ENCODE data around the gene TMEM150C.
A peak's percentile ranks its signal among the peaks of the same experiment; 100 is the strongest.

TMEM150C gene

DNA sequence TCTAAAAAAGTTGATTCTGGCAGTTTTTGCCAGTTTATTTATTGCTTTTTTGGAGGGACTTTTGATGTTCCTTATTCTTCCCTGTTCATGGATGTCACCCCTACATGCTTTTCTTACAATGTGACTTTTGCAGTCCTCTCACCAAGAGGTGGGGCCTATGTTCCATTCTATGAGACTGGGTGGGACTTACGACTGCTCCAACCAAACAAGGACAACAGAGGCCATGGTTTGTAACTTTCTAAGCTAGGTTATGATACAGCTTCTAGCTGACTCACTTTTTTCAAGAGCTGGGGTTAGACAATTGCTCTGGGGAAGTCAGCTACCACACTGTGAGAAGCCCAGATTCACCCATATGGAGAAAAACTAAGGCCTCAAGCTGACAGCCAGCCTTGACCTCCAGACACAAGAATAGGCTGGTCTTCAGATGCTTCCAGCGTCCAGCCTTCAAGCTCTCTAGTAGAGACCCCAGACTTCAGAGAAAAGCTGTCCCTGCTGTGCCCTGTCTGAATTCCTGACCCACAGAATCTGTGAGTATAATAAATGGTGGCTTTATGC lies 91.9 kb downstream of the TMEM150C start:
- DNase-seq (ENCODE audit: insufficient read length, low spot score), result no peak
- no peak for FAIRE-seq
- TF ChIP-seq POLR2AphosphoS5 (IDR thresholded peaks at IDR 0.05; ENCODE audit: low read depth, low read length), result no peak
- TF ChIP-seq TAF1 (IDR thresholded peaks at IDR 0.05; ENCODE audit: low read depth, low read length), result no peak
- TF ChIP-seq PAX5 (IDR thresholded peaks at IDR 0.05; ENCODE audit: insufficient read depth, low read length, severe bottlenecking), result no peak
- TF ChIP-seq POU2F2 (IDR thresholded peaks at IDR 0.05; ENCODE audit: low read depth, low read length), result no peak
- no peak for TF ChIP-seq SPI1 (IDR thresholded peaks at IDR 0.05; ENCODE audit: low read depth, low read length)
- no peak for TF ChIP-seq POLR2A (IDR thresholded peaks at IDR 0.05; ENCODE audit: low read depth, low read length)

DNA sequence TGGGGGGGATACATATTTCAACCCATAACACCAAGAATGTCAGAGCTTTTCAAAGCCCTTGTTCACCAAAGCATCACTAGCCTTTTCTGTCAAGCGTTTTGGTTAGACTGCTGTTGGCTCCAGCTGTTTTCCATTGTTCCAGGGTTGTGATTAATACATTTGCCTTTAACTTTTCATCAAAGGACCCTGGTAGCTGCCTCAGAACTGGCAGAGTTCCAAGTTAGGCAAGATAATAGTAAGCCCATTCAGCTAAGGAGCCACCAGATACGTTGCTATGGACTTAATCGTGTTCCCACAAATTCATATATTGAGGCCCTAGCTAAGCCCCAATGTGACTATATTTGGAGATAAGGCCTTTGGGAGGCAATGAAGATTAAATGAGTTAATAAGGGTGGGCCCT lies 94.3 kb downstream of the TMEM150C start:
- TF ChIP-seq POLR2A (IDR thresholded peaks at IDR 0.05; ENCODE audit: low read depth, low read length) (no peak), POLR2AphosphoS5 (IDR thresholded peaks at IDR 0.05; ENCODE audit: low read depth, low read length) (no peak), TAF1 (IDR thresholded peaks at IDR 0.05; ENCODE audit: low read depth, low read length) (no peak), POU2F2 (IDR thresholded peaks at IDR 0.05; ENCODE audit: low read depth, low read length) (no peak), PAX5 (IDR thresholded peaks at IDR 0.05; ENCODE audit: insufficient read depth, low read length, severe bottlenecking) (no peak), SPI1 (IDR thresholded peaks at IDR 0.05; ENCODE audit: low read depth, low read length) (no peak)
- DNase-seq (ENCODE audit: insufficient read length, low spot score) (no peak), FAIRE-seq (no peak)

DNA sequence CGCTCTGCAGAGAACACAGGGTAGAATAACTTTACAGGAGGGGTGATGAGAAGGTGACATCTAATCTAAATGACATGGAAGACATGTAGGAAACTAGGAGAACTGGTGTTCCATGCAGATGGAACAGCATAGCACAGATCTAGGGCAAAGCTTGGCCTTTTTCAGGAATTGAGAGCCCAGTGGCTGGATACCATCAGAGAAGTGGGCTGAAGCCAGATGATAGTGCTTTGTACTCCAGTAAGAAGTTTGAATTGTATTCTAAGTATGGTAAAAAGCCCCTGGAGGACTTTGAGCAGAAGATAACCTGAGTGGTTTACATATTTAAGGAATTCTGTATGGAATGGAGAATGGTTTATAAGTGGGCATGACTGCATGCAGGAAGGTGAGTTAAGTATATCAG lies 98.6 kb downstream of the TMEM150C start:
- TF ChIP-seq POLR2A (IDR thresholded peaks at IDR 0.05; ENCODE audit: low read depth, low read length) (no peak), SPI1 (IDR thresholded peaks at IDR 0.05; ENCODE audit: low read depth, low read length) (no peak), PAX5 (IDR thresholded peaks at IDR 0.05; ENCODE audit: insufficient read depth, low read length, severe bottlenecking) (no peak), TAF1 (IDR thresholded peaks at IDR 0.05; ENCODE audit: low read depth, low read length) (no peak), POU2F2 (IDR thresholded peaks at IDR 0.05; ENCODE audit: low read depth, low read length) (no peak), POLR2AphosphoS5 (IDR thresholded peaks at IDR 0.05; ENCODE audit: low read depth, low read length) (no peak)
- DNase-seq (ENCODE audit: insufficient read length, low spot score), result no peak
- FAIRE-seq, result no peak

DNA sequence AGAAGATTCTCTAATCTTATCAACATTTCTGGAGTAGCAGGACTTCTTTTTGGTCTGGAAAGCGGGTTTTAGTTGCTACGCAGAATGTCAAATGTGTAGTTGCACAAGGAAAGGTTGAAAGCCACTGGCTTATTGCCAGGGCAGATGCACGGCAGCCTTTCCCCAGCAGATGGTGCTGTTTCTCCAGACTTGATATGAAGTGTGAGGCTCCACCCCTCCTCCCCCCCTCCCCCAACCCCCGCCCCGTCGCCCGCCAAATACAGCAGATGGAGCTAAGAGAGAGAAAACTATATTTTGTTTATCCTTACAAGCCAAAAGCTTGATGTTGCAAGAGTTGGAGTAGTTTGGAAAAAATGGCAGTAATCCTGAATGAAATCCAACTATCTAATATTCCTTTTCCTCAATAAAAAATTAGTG lies 99.4 kb downstream of the TMEM150C start:
- DNase-seq (ENCODE audit: insufficient read length, low spot score), result peak; percentile 48
- FAIRE-seq, result peak; percentile 83
- TF ChIP-seq TAF1 (IDR thresholded peaks at IDR 0.05; ENCODE audit: low read depth, low read length) (no peak), POLR2A (IDR thresholded peaks at IDR 0.05; ENCODE audit: low read depth, low read length) (no peak), SPI1 (IDR thresholded peaks at IDR 0.05; ENCODE audit: low read depth, low read length) (no peak), POU2F2 (IDR thresholded peaks at IDR 0.05; ENCODE audit: low read depth, low read length) (no peak), POLR2AphosphoS5 (IDR thresholded peaks at IDR 0.05; ENCODE audit: low read depth, low read length) (no peak), PAX5 (IDR thresholded peaks at IDR 0.05; ENCODE audit: insufficient read depth, low read length, severe bottlenecking) (no peak)

DNA sequence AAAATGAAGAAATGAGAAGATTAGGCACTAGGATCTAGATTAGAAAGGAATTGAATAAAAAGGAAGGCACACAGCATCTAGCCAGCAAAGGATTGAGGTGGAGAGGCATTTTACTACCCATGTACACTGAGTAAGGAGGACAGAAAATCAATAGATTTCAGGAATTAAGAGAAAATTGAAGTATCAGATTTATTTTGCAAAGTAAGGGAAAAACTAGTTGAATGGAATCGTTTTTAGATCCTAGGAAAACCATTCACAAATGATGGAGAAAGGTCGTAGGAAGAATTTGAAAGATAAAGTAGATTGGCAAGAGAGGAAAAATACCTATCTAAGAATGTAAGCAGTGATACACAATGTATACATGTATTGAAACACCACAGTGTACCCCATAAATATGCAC lies 100.1 kb downstream of the TMEM150C start:
- DNase-seq (ENCODE audit: insufficient read length, low spot score), result no peak
- FAIRE-seq, result no peak
- TF ChIP-seq TAF1 (IDR thresholded peaks at IDR 0.05; ENCODE audit: low read depth, low read length) (no peak), POLR2A (IDR thresholded peaks at IDR 0.05; ENCODE audit: low read depth, low read length) (no peak), PAX5 (IDR thresholded peaks at IDR 0.05; ENCODE audit: insufficient read depth, low read length, severe bottlenecking) (no peak), POU2F2 (IDR thresholded peaks at IDR 0.05; ENCODE audit: low read depth, low read length) (no peak), POLR2AphosphoS5 (IDR thresholded peaks at IDR 0.05; ENCODE audit: low read depth, low read length) (no peak)

DNA sequence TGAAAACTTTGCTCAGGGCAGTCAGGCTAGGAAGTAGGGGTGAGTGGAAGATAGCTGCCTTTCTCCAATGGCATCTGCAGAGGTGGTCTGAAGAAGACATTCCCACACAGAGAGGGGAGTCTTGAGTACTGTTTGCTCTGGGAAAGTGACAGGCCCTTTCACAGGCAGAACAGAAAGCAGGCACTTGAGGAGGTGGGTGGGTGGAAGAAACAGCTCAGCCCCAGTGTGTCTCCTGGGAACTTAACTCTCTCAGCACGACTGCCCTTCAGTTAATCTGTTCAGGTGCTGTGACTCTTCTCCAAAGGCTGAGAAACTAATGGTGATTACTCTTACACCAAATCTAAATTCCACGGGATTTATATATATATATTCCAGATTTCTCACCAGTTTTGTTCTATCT lies 103.1 kb downstream of the TMEM150C start:
- TF ChIP-seq PAX5 (IDR thresholded peaks at IDR 0.05; ENCODE audit: insufficient read depth, low read length, severe bottlenecking) (no peak), POLR2A (IDR thresholded peaks at IDR 0.05; ENCODE audit: low read depth, low read length) (no peak), TAF1 (IDR thresholded peaks at IDR 0.05; ENCODE audit: low read depth, low read length) (no peak), POU2F2 (IDR thresholded peaks at IDR 0.05; ENCODE audit: low read depth, low read length) (no peak), SPI1 (IDR thresholded peaks at IDR 0.05; ENCODE audit: low read depth, low read length) (no peak), POLR2AphosphoS5 (IDR thresholded peaks at IDR 0.05; ENCODE audit: low read depth, low read length) (no peak; the same call in 1 of the 2 replicates)
- FAIRE-seq (no peak), DNase-seq (ENCODE audit: insufficient read length, low spot score) (no peak)

DNA sequence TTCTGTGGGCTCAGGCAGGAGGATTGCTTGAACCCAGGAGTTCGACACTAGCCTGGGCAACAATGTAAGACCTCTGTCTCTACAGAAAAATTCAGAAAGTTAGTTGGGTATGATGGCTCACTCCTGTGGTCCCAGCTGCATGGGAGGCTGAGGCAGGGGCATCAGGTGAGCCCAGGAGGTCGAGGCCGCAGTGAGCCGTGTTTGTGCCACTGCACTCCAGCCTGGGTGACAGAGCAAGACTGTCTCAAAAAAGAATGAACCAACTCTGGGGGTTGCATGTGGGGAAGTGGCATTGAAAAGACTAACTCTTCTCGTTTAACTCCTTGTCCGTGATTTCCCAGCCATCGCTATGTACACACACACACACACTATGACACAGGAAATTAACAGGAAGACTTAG lies 104.5 kb downstream of the TMEM150C start:
- FAIRE-seq (no peak), DNase-seq (ENCODE audit: insufficient read length, low spot score) (no peak)
- no peak for TF ChIP-seq SPI1 (IDR thresholded peaks at IDR 0.05; ENCODE audit: low read depth, low read length)

DNA sequence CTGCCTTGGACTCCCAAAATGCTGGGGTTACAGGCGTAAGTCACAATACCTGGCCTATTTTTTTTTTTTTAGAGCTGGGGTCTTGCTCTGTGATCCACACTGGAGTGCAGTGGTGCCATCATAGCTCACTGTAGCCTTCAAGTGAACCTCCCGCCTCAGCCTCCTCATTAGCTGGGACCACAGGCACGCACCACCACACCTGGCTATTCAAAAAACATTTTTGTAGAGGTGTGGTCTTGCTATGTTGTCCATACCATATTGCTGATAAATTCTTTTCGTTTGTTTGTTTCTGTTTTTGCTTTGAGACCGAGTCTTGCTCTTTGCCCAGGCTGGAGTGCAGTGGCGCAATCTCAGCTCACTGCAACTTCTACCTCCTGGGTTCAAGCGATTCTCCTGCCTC lies 109.8 kb downstream of the TMEM150C start:
- no peak for FAIRE-seq
- TF ChIP-seq POLR2AphosphoS5 (IDR thresholded peaks at IDR 0.05; ENCODE audit: low read depth, low read length) (no peak), SPI1 (IDR thresholded peaks at IDR 0.05; ENCODE audit: low read depth, low read length) (no peak), POU2F2 (IDR thresholded peaks at IDR 0.05; ENCODE audit: low read depth, low read length) (no peak), TAF1 (IDR thresholded peaks at IDR 0.05; ENCODE audit: low read depth, low read length) (no peak), POLR2A (IDR thresholded peaks at IDR 0.05; ENCODE audit: low read depth, low read length) (no peak), PAX5 (IDR thresholded peaks at IDR 0.05; ENCODE audit: insufficient read depth, low read length, severe bottlenecking) (no peak)
- no peak for DNase-seq (ENCODE audit: insufficient read length, low spot score)

DNA sequence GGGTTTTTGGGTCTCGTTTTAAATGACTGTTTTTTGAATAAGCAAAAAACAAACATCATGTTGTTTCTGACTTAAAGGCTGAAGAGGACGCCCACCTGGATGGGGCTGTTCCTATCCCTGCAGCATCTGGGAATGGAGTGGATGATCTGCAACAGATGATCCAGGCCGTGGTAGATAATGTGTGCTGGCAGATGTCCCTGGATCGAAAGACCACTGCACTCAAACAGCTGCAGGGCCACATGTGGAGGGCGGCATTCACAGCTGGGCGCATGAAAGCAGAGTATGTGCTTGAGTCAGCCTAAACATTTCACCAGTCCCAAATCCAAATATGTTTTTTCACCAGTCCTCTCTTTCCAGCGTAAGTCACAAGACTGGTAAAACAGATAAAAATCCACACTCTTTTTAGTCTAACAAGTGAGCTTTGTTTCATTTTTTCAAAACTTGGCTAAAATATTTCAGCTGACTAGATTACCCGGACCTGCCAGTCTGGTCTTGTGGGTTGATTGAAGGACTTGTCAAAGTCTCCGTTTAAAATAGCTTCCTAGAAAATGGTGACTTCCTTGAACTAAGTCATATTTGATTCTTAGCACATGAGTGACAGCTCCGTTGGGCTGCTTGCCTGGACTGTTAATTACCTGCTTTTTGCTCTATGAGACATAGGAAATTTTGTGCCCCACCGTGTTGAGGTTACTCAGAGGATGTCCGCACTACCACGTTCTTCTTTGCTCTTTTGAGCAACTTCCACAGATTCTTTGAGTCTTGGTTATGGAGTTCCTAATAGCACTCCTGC lies 110.6 kb downstream of the TMEM150C start:
- FAIRE-seq (no peak), DNase-seq (ENCODE audit: insufficient read length, low spot score) (no peak)
- TF ChIP-seq POU2F2 (IDR thresholded peaks at IDR 0.05; ENCODE audit: low read depth, low read length) (no peak), PAX5 (IDR thresholded peaks at IDR 0.05; ENCODE audit: insufficient read depth, low read length, severe bottlenecking) (no peak), SPI1 (IDR thresholded peaks at IDR 0.05; ENCODE audit: low read depth, low read length) (no peak), TAF1 (IDR thresholded peaks at IDR 0.05; ENCODE audit: low read depth, low read length) (no peak), POLR2AphosphoS5 (IDR thresholded peaks at IDR 0.05; ENCODE audit: low read depth, low read length) (no peak)

DNA sequence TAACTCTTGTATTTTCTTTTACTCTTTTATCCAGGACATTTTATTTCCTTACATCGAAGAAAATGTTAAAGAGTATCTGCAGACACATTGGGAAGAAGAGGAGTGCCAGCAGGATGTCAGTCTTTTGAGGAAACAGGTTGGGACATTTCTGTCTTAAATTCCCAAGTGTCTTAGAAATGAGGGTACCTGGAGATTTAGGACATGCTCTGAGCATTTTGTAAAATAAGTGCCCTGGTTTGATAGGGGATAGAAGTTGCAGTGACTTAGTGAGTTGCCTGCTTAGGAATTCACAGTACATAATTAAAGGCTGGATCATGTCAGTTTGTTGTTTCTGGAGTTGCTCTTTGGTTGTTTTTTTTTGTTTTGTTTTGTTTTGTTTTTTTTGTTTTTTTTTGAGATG lies 113.9 kb downstream of the TMEM150C start:
- no peak for FAIRE-seq
- TF ChIP-seq POU2F2 (IDR thresholded peaks at IDR 0.05; ENCODE audit: low read depth, low read length), result no peak
- TF ChIP-seq PAX5 (IDR thresholded peaks at IDR 0.05; ENCODE audit: insufficient read depth, low read length, severe bottlenecking), result no peak
- no peak for TF ChIP-seq POLR2A (IDR thresholded peaks at IDR 0.05; ENCODE audit: low read depth, low read length)
- no peak for TF ChIP-seq SPI1 (IDR thresholded peaks at IDR 0.05; ENCODE audit: low read depth, low read length)
- TF ChIP-seq TAF1 (IDR thresholded peaks at IDR 0.05; ENCODE audit: low read depth, low read length), result no peak
- no peak for TF ChIP-seq POLR2AphosphoS5 (IDR thresholded peaks at IDR 0.05; ENCODE audit: low read depth, low read length)
- DNase-seq (ENCODE audit: insufficient read length, low spot score), result no peak
